GM08714 (cell line): ENCODE data around the gene DTL.

Source experiments
- H3K4me3 ChIP-seq: fragments of 200-500 bp; sonication (Bioruptor generic); 2 replicates; pipeline ENCODE4 v1.5.1; 2014; ENCODE audit warnings: mild to moderate bottlenecking, low read length, inconsistent platforms
- ZNF274 ChIP-seq: IDR thresholded peaks from 2 replicates; pipeline ENCODE4 v1.6.1; 2012; ENCODE audit warnings: mild to moderate bottlenecking, low read depth, low read length

DTL gene

GRCh38 chr1:212147581-212148033 is 112.1 kb downstream of the DTL start:
- no peak for TF ChIP-seq ZNF274

GRCh38 chr1:212149566-212149965 is 114.0 kb downstream of the DTL start:
- no peak overlapping the region for H3K4me3 ChIP-seq
- no peak for TF ChIP-seq ZNF274

More at GRCh38 chr1:212147581-212148033, 112.1 kb downstream of the DTL start:
- H3K4me3 ChIP-seq = no peak overlapping the region

- no peak for TF ChIP-seq ZNF274
- H3K4me3 ChIP-seq = no peak overlapping the region
Observed at GRCh38 chr1:212152308-212152693, 116.8 kb downstream of the DTL start.

GRCh38 chr1:212152869-212153268 is 117.3 kb downstream of the DTL start:
- no peak overlapping the region for H3K4me3 ChIP-seq
- TF ChIP-seq ZNF274 = no peak

- H3K4me3 ChIP-seq = no peak overlapping the region
- no peak for TF ChIP-seq ZNF274
Observed at GRCh38 chr1:212153635-212154034, 118.1 kb downstream of the DTL start.
